ENCODE results near the gene TMEM125. TPM values are rescaled to one million over a fixed set of nuclear protein-coding genes. Genes with fewer than 3 reads are reported as not detected.

TMEM125 gene
- polyA plus RNA-seq, 2 donors, result 10.9 to 11.7 TPM

DNA sequence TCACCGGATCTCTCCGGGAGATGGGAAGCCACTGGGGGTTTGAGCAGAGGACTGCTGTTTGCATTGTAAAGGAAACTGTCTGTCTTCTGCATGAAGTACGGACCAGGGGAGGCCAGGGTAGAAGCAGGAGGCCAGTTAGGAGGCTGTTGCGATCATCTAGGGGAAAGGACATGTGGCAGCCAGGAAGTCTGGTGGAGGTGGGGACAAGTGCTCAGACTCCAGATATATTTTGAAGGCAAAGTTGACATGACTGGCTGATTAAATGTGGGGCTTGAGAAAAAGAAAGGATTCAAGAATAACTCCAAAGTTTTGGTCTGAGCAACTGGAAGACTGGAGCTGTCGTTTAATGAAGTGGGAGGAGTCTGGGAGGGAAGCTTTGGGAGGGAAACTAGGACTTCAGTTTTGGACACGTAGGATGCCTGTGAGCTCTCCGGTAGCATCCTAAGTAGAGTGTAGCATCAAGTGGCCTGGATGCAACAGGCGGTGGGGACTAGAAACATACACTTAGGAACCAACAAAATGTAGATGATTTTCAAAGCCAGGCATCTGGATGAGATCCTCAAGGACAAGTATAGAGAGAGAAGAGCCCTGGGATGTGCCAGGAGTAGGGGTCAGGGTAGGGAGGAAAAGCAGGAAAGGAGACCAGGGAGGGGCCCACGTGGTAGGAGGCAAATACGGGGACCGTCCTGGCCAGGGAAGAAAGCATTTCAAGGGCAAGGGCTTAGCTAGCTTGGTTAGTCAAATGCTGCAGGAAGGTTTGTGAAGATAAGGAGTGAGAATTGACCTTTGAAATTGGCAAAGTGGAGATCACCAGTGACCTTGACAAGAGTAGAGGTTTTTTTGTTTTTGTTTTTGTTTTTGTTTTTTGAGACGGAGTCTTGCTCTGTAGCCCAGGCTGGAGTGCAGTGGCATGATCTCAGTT lies 19.3 kb downstream of the TMEM125 start:
- no peaks in the 10 kb centered on the region for H3K27me3 ChIP-seq (ENCODE audit: control insufficient read depth in 1 of 2, insufficient read depth in 2 of 2, low read length in 2 of 2)
- no peak overlapping the region for H3K27ac ChIP-seq (ENCODE audit: low read depth in 2 of 2, low read length in 1 of 2)
- 68 to 77% methylated on average over 12 of the region's 12 CpGs for WGBS, 2 donors
- H3K36me3 ChIP-seq (ENCODE audit: control insufficient read depth in 2 of 2, insufficient read depth in 2 of 2, low read length in 1 of 2), result no peaks in the 10 kb centered on the region
- H3K4me3 ChIP-seq (ENCODE audit: low read depth in 1 of 2, low read length in 2 of 2), result no peak overlapping the region
- H3K9me3 ChIP-seq (ENCODE audit: control insufficient read depth in 2 of 2, insufficient read depth in 1 of 2, low read depth in 1 of 2, low read length in 1 of 2), result no peaks in the 10 kb centered on the region
- peaks cover 2 to 15% of the 10 kb centered on the region in 2 donors for H3K4me1 ChIP-seq (ENCODE audit: control insufficient read depth in 2 of 2, insufficient read depth in 2 of 2, low read length in 1 of 2)

DNA sequence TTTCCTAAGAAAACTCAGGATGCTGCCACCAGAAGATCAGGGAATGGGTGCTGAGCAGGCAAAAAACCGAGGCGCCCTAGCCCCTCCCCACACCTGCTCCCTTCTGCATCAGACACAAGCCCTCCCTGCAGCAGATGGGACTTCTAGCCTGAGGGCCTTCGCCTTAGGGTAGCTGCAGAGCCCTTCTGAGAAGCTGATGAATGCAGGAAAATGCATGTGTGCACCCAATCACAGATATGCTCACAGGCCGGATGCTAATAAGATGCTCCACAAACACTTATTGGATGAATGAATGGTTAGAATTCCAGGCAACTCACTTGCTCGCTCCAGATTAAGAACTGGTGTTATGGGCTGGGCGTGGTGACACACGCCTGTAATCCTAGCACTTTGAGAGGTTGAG lies 22.4 kb downstream of the TMEM125 start:
- no peak overlapping the region for H3K4me3 ChIP-seq (ENCODE audit: low read depth in 1 of 2, low read length in 2 of 2)
- H3K4me1 ChIP-seq (ENCODE audit: control insufficient read depth in 2 of 2, insufficient read depth in 2 of 2, low read length in 1 of 2), result peaks cover 2 to 6% of the 10 kb centered on the region in 2 donors
- H3K27ac ChIP-seq (ENCODE audit: low read depth in 2 of 2, low read length in 1 of 2), result no peak overlapping the region
- 73 to 76% methylated on average over 7 of the region's 7 CpGs for WGBS, 2 donors
- no peaks in the 10 kb centered on the region for H3K9me3 ChIP-seq (ENCODE audit: control insufficient read depth in 2 of 2, insufficient read depth in 1 of 2, low read depth in 1 of 2, low read length in 1 of 2)
- H3K36me3 ChIP-seq (ENCODE audit: control insufficient read depth in 2 of 2, insufficient read depth in 2 of 2, low read length in 1 of 2), result no peaks in the 10 kb centered on the region
- no peaks in the 10 kb centered on the region for H3K27me3 ChIP-seq (ENCODE audit: control insufficient read depth in 1 of 2, insufficient read depth in 2 of 2, low read length in 2 of 2)

DNA sequence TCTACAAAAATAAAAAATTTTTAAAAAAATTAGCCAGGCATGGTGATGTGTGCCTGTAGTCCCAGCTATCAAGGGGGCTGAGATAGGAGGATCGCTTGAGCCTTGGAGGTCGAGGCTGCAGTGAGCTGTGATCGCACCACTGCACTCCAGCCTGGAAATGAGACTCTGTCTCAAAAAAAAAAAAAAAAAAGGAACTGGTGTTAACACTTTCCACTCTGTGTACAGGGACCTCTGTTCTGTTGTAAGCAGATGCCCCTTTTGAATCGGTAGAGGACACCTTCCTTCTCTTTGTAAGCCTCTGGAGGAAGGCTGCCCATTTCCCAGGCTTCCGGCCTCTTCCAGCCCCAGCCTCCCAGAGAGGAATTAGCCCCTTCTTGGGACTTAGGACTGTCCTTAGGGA lies 22.9 kb downstream of the TMEM125 start:
- WGBS, 2 donors, result 84 to 90% methylated on average over 5 of the region's 5 CpGs
- no peak overlapping the region for H3K4me3 ChIP-seq (ENCODE audit: low read depth in 1 of 2, low read length in 2 of 2)
- no peaks in the 10 kb centered on the region for H3K36me3 ChIP-seq (ENCODE audit: control insufficient read depth in 2 of 2, insufficient read depth in 2 of 2, low read length in 1 of 2)
- H3K9me3 ChIP-seq (ENCODE audit: control insufficient read depth in 2 of 2, insufficient read depth in 1 of 2, low read depth in 1 of 2, low read length in 1 of 2), result no peaks in the 10 kb centered on the region
- peaks cover 2 to 6% of the 10 kb centered on the region in 2 donors for H3K4me1 ChIP-seq (ENCODE audit: control insufficient read depth in 2 of 2, insufficient read depth in 2 of 2, low read length in 1 of 2)
- no peak overlapping the region for H3K27ac ChIP-seq (ENCODE audit: low read depth in 2 of 2, low read length in 1 of 2)
- no peaks in the 10 kb centered on the region for H3K27me3 ChIP-seq (ENCODE audit: control insufficient read depth in 1 of 2, insufficient read depth in 2 of 2, low read length in 2 of 2)

DNA sequence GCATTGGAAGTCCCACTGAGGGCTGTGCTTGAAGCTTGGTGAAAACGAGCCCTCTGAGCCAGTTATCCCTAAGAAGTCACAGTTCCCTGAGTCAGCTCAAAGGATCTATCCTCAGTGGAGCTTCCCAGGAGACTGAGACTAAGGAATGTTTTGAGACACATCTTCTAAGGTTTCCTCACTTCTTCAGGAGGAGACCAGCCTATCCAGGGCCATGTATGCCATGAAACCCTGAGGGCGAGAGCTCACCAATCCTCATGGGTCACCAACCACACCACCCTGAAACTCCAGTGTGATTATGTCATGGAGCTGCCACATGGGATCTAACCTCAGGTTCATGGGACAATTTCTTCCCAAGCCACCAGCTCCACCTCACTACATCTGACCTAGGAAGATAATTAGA lies 23.4 kb downstream of the TMEM125 start:
- Histone ChIP-seq H3K9me3 (ENCODE audit: control insufficient read depth in 2 of 2, insufficient read depth in 1 of 2, low read depth in 1 of 2, low read length in 1 of 2) (no peaks in the 10 kb centered on the region), H3K4me1 (ENCODE audit: control insufficient read depth in 2 of 2, insufficient read depth in 2 of 2, low read length in 1 of 2) (peaks cover 2 to 6% of the 10 kb centered on the region in 2 donors), H3K27ac (ENCODE audit: low read depth in 2 of 2, low read length in 1 of 2) (no peak overlapping the region), H3K4me3 (ENCODE audit: low read depth in 1 of 2, low read length in 2 of 2) (no peak overlapping the region), H3K36me3 (ENCODE audit: control insufficient read depth in 2 of 2, insufficient read depth in 2 of 2, low read length in 1 of 2) (no peaks in the 10 kb centered on the region), H3K27me3 (ENCODE audit: control insufficient read depth in 1 of 2, insufficient read depth in 2 of 2, low read length in 2 of 2) (no peaks in the 10 kb centered on the region)
- 81 to 90% methylated on average over 2 of the region's 2 CpGs for WGBS, 2 donors

DNA sequence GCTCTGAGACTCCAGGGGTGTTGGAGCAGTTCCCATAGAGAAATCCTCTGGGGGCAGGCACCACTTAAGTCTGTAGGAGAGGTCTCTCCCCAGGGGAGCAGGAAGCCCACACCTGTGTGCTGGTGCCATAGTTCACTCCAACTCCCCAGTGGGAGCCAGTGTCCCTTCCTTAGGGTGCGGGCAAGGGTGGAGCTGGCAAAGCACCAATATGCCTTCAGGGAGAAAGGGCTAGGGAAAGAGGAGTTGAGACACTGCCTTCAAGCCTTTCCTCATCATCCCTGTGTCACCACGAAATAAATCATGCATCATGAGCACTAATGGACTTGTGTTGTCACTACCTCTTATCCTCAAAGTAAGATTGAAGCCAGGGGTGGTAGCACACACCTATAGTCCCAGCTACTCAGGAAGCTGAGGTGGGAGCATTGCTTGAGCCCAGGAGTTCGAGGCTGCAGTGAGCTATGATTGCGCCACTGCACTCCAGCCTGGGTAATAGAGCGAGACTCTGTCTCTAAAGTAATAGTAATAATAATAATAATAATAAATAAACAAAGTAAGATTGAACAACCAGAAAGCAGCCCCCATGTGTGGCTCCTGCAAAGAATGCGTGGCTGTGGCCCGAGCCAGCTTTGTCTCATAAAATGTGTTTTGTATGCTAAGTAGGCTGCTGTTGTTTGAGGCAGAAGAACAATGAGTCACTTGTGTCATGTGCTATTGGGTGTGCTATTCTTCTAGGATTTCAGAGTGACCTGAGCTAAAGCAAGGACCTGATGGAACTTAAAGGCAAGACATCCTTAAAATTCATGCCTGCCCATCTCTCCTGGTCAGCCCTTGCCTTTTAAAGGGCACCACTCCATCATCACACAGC lies 24.3 kb downstream of the TMEM125 start:
- 70 to 72% methylated on average over 7 of the region's 7 CpGs for WGBS, 2 donors
- Histone ChIP-seq H3K36me3 (ENCODE audit: control insufficient read depth in 2 of 2, insufficient read depth in 2 of 2, low read length in 1 of 2) (no peaks in the 10 kb centered on the region), H3K9me3 (ENCODE audit: control insufficient read depth in 2 of 2, insufficient read depth in 1 of 2, low read depth in 1 of 2, low read length in 1 of 2) (no peaks in the 10 kb centered on the region), H3K4me1 (ENCODE audit: control insufficient read depth in 2 of 2, insufficient read depth in 2 of 2, low read length in 1 of 2) (peaks cover 2 to 6% of the 10 kb centered on the region in 2 donors), H3K27ac (ENCODE audit: low read depth in 2 of 2, low read length in 1 of 2) (peak overlapping the region; percentile 21 to 61), H3K27me3 (ENCODE audit: control insufficient read depth in 1 of 2, insufficient read depth in 2 of 2, low read length in 2 of 2) (no peaks in the 10 kb centered on the region), H3K4me3 (ENCODE audit: low read depth in 1 of 2, low read length in 2 of 2) (no peak overlapping the region)

DNA sequence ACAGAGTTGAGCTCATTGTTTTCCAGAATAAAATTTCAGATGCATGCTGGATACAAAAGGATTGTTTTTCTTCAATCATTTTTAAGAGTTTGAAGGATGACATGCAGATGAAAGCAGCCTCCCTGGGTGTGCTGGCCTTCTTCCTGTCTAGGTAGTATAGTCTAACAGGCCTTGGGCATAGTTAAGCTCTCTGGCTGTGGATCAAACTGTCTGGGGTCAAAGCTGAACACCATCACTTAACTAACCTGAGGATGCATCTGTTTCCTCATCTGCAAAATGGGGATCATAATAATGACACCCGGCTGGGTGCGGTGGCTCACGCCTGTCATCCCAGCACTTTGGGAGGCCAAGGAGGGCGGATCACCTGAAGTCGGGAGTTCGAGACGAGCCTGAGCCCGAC lies 25.0 kb downstream of the TMEM125 start:
- WGBS, 2 donors, result 84 to 87% methylated on average over 8 of the region's 8 CpGs
- Histone ChIP-seq H3K4me3 (ENCODE audit: low read depth in 1 of 2, low read length in 2 of 2) (no peak overlapping the region), H3K9me3 (ENCODE audit: control insufficient read depth in 2 of 2, insufficient read depth in 1 of 2, low read depth in 1 of 2, low read length in 1 of 2) (no peaks in the 10 kb centered on the region), H3K27ac (ENCODE audit: low read depth in 2 of 2, low read length in 1 of 2) (peak overlapping the region in 1 of 2 donors; percentile 61), H3K4me1 (ENCODE audit: control insufficient read depth in 2 of 2, insufficient read depth in 2 of 2, low read length in 1 of 2) (peaks cover 2 to 6% of the 10 kb centered on the region in 2 donors), H3K36me3 (ENCODE audit: control insufficient read depth in 2 of 2, insufficient read depth in 2 of 2, low read length in 1 of 2) (no peaks in the 10 kb centered on the region), H3K27me3 (ENCODE audit: control insufficient read depth in 1 of 2, insufficient read depth in 2 of 2, low read length in 2 of 2) (no peaks in the 10 kb centered on the region)

DNA sequence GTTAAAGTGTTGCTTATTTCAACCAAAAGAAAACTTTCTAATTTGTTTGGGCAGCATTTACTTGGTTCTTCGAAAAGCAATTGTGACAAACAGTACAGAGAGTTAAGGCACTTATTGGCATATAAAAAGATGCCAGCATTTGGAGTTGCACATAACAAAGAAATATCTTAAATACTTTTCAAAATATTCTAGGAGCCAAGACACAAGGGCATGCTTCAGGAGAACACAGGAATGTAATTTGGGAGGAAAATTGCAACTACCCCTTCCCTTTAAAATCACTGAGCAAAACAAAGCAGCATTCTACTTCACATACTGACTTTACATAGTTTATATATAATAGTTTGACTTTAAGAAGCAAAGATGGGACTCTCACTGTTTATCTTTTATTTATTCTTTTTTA lies 26.4 kb downstream of the TMEM125 start:
- no peaks in the 10 kb centered on the region for H3K36me3 ChIP-seq (ENCODE audit: control insufficient read depth in 2 of 2, insufficient read depth in 2 of 2, low read length in 1 of 2)
- no peak overlapping the region for H3K4me3 ChIP-seq (ENCODE audit: low read depth in 1 of 2, low read length in 2 of 2)
- H3K27ac ChIP-seq (ENCODE audit: low read depth in 2 of 2, low read length in 1 of 2), result no peak overlapping the region
- 49 to 50% methylated on average over 1 of the region's 1 CpG for WGBS, 2 donors
- no peaks in the 10 kb centered on the region for H3K9me3 ChIP-seq (ENCODE audit: control insufficient read depth in 2 of 2, insufficient read depth in 1 of 2, low read depth in 1 of 2, low read length in 1 of 2)
- H3K4me1 ChIP-seq (ENCODE audit: control insufficient read depth in 2 of 2, insufficient read depth in 2 of 2, low read length in 1 of 2), result peaks cover 0 to 6% of the 10 kb centered on the region in 2 donors
- no peaks in the 10 kb centered on the region for H3K27me3 ChIP-seq (ENCODE audit: control insufficient read depth in 1 of 2, insufficient read depth in 2 of 2, low read length in 2 of 2)

DNA sequence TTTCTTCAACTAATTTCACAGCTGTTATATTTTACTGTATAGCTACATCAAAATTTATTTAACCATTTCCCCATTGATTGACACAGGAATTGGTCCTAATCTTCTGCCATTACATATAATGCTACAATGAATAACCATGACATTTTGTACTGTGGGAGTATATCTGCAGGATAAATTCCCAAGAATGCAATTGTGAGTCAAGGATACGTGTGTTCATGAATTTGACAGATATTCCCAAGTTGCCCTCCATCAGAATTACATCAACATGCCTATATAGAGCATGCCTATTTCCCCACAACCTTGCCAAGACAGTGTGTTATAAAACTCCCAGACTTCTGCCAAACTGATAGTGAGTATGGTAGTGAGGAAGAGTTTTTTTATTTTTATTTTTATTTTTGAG lies 28.3 kb downstream of the TMEM125 start:
- H3K4me3 ChIP-seq (ENCODE audit: low read depth in 1 of 2, low read length in 2 of 2), result no peak overlapping the region
- H3K9me3 ChIP-seq (ENCODE audit: control insufficient read depth in 2 of 2, insufficient read depth in 1 of 2, low read depth in 1 of 2, low read length in 1 of 2), result no peaks in the 10 kb centered on the region
- H3K27me3 ChIP-seq (ENCODE audit: control insufficient read depth in 1 of 2, insufficient read depth in 2 of 2, low read length in 2 of 2), result no peaks in the 10 kb centered on the region
- H3K36me3 ChIP-seq (ENCODE audit: control insufficient read depth in 2 of 2, insufficient read depth in 2 of 2, low read length in 1 of 2), result no peaks in the 10 kb centered on the region
- peaks cover 0 to 6% of the 10 kb centered on the region in 2 donors for H3K4me1 ChIP-seq (ENCODE audit: control insufficient read depth in 2 of 2, insufficient read depth in 2 of 2, low read length in 1 of 2)
- H3K27ac ChIP-seq (ENCODE audit: low read depth in 2 of 2, low read length in 1 of 2), result no peak overlapping the region
- WGBS, 2 donors, result 82 to 86% methylated on average over 1 of the region's 1 CpG

DNA sequence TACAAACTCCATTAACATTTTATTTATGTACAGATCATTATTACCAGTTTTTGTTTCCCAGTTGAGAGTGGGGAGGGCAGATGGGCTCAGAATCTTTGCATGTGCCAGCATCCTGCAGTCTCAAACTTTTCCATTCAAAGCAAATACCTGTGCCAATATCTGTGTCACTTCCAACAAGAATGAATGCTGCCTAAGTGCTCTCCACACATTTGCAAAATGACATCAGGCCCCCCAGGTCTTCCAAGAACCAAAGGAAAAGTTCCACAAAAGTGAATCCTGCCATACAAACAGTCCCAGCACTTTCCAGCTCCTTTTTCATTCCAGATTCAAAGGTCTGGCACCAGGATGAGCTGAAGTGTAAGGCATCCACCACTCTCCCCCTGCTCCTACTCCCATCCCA lies 29.3 kb downstream of the TMEM125 start:
- Histone ChIP-seq H3K27me3 (ENCODE audit: control insufficient read depth in 1 of 2, insufficient read depth in 2 of 2, low read length in 2 of 2) (no peaks in the 10 kb centered on the region), H3K4me1 (ENCODE audit: control insufficient read depth in 2 of 2, insufficient read depth in 2 of 2, low read length in 1 of 2) (peaks cover 2 to 6% of the 10 kb centered on the region in 2 donors), H3K27ac (ENCODE audit: low read depth in 2 of 2, low read length in 1 of 2) (no peak overlapping the region)

More for the DNA sequence above, 29.3 kb downstream of the TMEM125 start:
- Histone ChIP-seq H3K9me3 (ENCODE audit: control insufficient read depth in 2 of 2, insufficient read depth in 1 of 2, low read depth in 1 of 2, low read length in 1 of 2) (no peaks in the 10 kb centered on the region), H3K4me3 (ENCODE audit: low read depth in 1 of 2, low read length in 2 of 2) (no peak overlapping the region), H3K36me3 (ENCODE audit: control insufficient read depth in 2 of 2, insufficient read depth in 2 of 2, low read length in 1 of 2) (no peaks in the 10 kb centered on the region)

Data from esophagus (tissue), 2 donors.